ENCODE data around the gene CFAP46. TPM values are rescaled to one million over a fixed set of nuclear protein-coding genes. Genes with fewer than 3 reads are reported as not detected.

The CFAP46 gene
- total and polyA plus RNA-seq, 4 donors = 0.33 to 0.59 (median 0.42) TPM

DNA sequence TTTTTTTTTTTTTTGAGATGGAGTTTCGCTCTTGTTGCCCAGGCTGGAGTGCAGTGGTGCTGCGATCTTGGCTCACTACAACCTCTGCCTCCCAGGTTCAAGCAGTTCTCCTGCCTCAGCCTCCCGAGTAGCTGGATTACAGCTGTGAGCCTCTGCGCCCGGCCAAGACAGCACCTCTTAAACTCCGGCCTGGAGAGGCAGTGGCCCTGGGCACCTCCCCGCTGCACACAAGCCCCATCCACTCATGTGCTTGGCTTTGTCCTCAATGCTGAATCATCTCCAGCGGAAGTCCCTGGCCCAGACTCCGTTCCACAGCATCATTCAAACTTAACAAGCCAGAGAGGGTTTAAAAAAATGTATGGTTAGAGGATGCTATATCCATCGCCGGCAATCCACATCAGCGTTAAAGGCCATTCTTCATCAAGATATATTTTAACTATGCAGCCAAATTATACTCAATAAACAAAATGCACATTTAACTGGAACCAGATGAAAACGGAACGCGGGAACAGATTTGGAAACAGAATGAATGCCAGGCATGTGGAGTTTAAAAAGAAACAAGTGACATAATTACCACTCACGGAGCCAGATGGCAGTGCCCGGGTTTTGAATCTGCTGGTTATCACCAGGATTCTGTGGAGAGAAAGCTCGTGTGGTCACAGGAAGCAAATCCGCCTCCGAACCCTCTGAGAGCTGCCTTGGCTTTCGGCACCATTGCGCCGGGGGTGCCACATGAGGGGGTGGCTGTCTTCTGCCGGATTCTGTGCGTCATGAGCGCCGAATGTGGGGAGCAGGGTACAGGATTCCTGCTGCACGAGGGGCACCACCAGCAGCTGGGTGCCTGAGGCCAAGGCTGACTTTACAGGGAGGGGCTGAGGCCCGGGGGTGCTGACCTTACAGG, 45.6 kb upstream of the CFAP46 start:
- Histone ChIP-seq H3K9me3 (ENCODE audit: control insufficient read depth in 4 of 4, low read length in 3 of 4) (no peaks in the 10 kb centered on the region), H3K9ac (ENCODE audit: low read depth in 1 of 2, low read length in 2 of 2) (no peak overlapping the region), H3K27ac (ENCODE audit: low read depth in 1 of 2, low read length in 2 of 2) (no peak overlapping the region), H3K4me1 (ENCODE audit: control insufficient read depth in 4 of 4, insufficient read depth in 4 of 4, low read length in 3 of 4) (no peaks in the 10 kb centered on the region), H3K4me3 (ENCODE audit: low read depth in 1 of 3, low read length in 3 of 3) (no peak overlapping the region), H3K36me3 (ENCODE audit: control insufficient read depth in 4 of 4, insufficient read depth in 3 of 4, low read depth in 1 of 4, low read length in 3 of 4) (no peaks in the 10 kb centered on the region), H3K27me3 (ENCODE audit: control insufficient read depth in 4 of 4, insufficient read depth in 4 of 4, low read length in 3 of 4) (peaks cover 0 to 3% (median 0%) of the 10 kb centered on the region in 4 donors)
- no peak for DNase-seq (ENCODE audit: low spot score)
- WGBS = 82% methylated on average over 29 of the region's 29 CpGs
- TF ChIP-seq RAD21 (IDR thresholded peaks at IDR 0.05) = no peak

DNA sequence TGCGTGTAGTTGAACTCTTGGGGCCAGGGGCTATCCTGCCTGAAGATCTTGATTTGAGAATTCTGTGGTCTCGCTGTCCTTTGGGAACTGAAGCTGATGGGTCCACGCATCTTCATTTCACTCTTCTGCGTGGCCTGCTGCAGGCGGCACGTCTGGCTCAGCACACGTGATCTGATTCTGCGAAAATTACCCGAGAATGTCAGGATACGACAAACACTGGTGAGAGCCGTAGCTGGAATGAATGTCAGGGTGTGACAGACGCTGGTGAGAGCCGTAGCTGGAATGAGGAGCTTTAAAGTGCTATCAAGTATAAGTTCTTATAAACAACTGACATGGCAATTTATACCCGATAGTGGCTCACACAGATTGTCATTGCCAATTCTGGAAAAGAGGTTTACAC, 44.6 kb upstream of the CFAP46 start:
- no peak for DNase-seq (ENCODE audit: low spot score)

DNA sequence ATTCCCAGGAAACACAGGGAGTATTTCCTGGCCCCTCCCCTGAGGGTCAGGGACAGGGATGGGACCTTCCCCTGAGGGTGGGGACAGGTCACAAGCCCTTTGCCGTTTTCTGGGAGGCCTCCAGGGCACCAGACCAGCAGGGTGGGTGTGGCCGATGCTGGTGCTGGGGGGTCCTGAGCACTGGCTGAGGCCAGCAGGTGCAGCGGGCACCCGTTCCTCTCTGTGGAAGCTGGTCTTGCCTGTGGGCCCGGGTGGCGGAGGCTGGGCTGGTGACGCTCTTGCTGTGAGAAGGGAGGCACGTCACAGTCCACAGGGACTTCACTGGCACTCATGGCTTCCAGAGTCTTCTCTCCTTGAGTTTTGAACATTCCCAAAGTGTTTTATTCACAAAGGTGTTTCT, 44.2 kb upstream of the CFAP46 start:
- Histone ChIP-seq H3K27ac (ENCODE audit: low read depth in 1 of 2, low read length in 2 of 2) (no peak overlapping the region), H3K27me3 (ENCODE audit: control insufficient read depth in 4 of 4, insufficient read depth in 4 of 4, low read length in 3 of 4) (peaks cover 0 to 3% (median 0%) of the 10 kb centered on the region in 4 donors), H3K9ac (ENCODE audit: low read depth in 1 of 2, low read length in 2 of 2) (no peak overlapping the region), H3K4me1 (ENCODE audit: control insufficient read depth in 4 of 4, insufficient read depth in 4 of 4, low read length in 3 of 4) (no peaks in the 10 kb centered on the region), H3K9me3 (ENCODE audit: control insufficient read depth in 4 of 4, low read length in 3 of 4) (no peaks in the 10 kb centered on the region), H3K4me3 (ENCODE audit: low read depth in 1 of 3, low read length in 3 of 3) (no peak overlapping the region), H3K36me3 (ENCODE audit: control insufficient read depth in 4 of 4, insufficient read depth in 3 of 4, low read depth in 1 of 4, low read length in 3 of 4) (no peaks in the 10 kb centered on the region)
- DNase-seq (ENCODE audit: low spot score) = no peak
- TF ChIP-seq TAF1 (conservative IDR thresholded peaks at IDR 0.05) (no peak), NR2F2 (IDR thresholded peaks at IDR 0.05) (peak; percentile 13)
- TF ChIP-seq, protein P1, sequence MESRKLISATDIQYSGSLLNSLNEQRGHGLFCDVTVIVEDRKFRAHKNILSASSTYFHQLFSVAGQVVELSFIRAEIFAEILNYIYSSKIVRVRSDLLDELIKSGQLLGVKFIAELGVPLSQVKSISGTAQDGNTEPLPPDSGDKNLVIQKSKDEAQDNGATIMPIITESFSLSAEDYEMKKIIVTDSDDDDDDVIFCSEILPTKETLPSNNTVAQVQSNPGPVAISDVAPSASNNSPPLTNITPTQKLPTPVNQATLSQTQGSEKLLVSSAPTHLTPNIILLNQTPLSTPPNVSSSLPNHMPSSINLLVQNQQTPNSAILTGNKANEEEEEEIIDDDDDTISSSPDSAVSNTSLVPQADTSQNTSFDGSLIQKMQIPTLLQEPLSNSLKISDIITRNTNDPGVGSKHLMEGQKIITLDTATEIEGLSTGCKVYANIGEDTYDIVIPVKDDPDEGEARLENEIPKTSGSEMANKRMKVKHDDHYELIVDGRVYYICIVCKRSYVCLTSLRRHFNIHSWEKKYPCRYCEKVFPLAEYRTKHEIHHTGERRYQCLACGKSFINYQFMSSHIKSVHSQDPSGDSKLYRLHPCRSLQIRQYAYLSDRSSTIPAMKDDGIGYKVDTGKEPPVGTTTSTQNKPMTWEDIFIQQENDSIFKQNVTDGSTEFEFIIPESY (IDR thresholded peaks at IDR 0.05) = no peak
- 80% methylated on average over 8 of the region's 8 CpGs for WGBS

More for the DNA sequence above, 44.6 kb upstream of the CFAP46 start:
- TF ChIP-seq RXRA (IDR thresholded peaks at IDR 0.05) = no peak
- TF ChIP-seq SP1 (IDR thresholded peaks at IDR 0.05) = no peak
- TF ChIP-seq GABPA (IDR thresholded peaks at IDR 0.05 in 1 of 2, conservative IDR thresholded peaks at IDR 0.05 in 1 of 2) = no peak
- TF ChIP-seq, protein P2, sequence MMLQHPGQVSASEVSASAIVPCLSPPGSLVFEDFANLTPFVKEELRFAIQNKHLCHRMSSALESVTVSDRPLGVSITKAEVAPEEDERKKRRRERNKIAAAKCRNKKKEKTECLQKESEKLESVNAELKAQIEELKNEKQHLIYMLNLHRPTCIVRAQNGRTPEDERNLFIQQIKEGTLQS (IDR thresholded peaks at IDR 0.05) = no peak
- TF ChIP-seq YY1 (IDR thresholded peaks at IDR 0.05) = no peak
- TF ChIP-seq RAD21 (IDR thresholded peaks at IDR 0.05) = no peak
- no peak for TF ChIP-seq FOXA2 (IDR thresholded peaks at IDR 0.05)
- no peak for TF ChIP-seq FOXA1 (IDR thresholded peaks at IDR 0.05)
- TF ChIP-seq, protein P3, sequence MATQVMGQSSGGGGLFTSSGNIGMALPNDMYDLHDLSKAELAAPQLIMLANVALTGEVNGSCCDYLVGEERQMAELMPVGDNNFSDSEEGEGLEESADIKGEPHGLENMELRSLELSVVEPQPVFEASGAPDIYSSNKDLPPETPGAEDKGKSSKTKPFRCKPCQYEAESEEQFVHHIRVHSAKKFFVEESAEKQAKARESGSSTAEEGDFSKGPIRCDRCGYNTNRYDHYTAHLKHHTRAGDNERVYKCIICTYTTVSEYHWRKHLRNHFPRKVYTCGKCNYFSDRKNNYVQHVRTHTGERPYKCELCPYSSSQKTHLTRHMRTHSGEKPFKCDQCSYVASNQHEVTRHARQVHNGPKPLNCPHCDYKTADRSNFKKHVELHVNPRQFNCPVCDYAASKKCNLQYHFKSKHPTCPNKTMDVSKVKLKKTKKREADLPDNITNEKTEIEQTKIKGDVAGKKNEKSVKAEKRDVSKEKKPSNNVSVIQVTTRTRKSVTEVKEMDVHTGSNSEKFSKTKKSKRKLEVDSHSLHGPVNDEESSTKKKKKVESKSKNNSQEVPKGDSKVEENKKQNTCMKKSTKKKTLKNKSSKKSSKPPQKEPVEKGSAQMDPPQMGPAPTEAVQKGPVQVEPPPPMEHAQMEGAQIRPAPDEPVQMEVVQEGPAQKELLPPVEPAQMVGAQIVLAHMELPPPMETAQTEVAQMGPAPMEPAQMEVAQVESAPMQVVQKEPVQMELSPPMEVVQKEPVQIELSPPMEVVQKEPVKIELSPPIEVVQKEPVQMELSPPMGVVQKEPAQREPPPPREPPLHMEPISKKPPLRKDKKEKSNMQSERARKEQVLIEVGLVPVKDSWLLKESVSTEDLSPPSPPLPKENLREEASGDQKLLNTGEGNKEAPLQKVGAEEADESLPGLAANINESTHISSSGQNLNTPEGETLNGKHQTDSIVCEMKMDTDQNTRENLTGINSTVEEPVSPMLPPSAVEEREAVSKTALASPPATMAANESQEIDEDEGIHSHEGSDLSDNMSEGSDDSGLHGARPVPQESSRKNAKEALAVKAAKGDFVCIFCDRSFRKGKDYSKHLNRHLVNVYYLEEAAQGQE (IDR thresholded peaks at IDR 0.05) = no peak
- no peak for TF ChIP-seq HNF4G (IDR thresholded peaks at IDR 0.05)
- TF ChIP-seq, protein P4, sequence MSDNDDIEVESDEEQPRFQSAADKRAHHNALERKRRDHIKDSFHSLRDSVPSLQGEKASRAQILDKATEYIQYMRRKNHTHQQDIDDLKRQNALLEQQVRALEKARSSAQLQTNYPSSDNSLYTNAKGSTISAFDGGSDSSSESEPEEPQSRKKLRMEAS (IDR thresholded peaks at IDR 0.05) = no peak
- no peak for TF ChIP-seq JUND (IDR thresholded peaks at IDR 0.05)
- no peak for TF ChIP-seq TAF1 (conservative IDR thresholded peaks at IDR 0.05)
- TF ChIP-seq NR2F2 (IDR thresholded peaks at IDR 0.05) = no peak
- no peak overlapping the region for H3K9ac ChIP-seq (ENCODE audit: low read depth in 1 of 2, low read length in 2 of 2)
- no peak overlapping the region for H3K4me3 ChIP-seq (ENCODE audit: low read depth in 1 of 3, low read length in 3 of 3)
- H3K27me3 ChIP-seq (ENCODE audit: control insufficient read depth in 4 of 4, insufficient read depth in 4 of 4, low read length in 3 of 4) = peaks cover 0 to 3% (median 0%) of the 10 kb centered on the region in 4 donors
- no peaks in the 10 kb centered on the region for H3K9me3 ChIP-seq (ENCODE audit: control insufficient read depth in 4 of 4, low read length in 3 of 4)
- H3K4me1 ChIP-seq (ENCODE audit: control insufficient read depth in 4 of 4, insufficient read depth in 4 of 4, low read length in 3 of 4) = no peaks in the 10 kb centered on the region
- H3K27ac ChIP-seq (ENCODE audit: low read depth in 1 of 2, low read length in 2 of 2) = no peak overlapping the region
- 79% methylated on average over 14 of the region's 14 CpGs for WGBS
- no peaks in the 10 kb centered on the region for H3K36me3 ChIP-seq (ENCODE audit: control insufficient read depth in 4 of 4, insufficient read depth in 3 of 4, low read depth in 1 of 4, low read length in 3 of 4)

Measured in liver (tissue), 9 donors.